Right lobe of liver (tissue), 6 donors: ENCODE results near the gene ATP5F1B. TPM values are rescaled to one million over a fixed set of nuclear protein-coding genes. Genes with fewer than 3 reads are reported as not detected.

Experiments used
- ATAC-seq, 4 donors: fragments of 200-7000 bp; cut with Tn5 transposase; one replicate each; pipeline ENCODE4 v1.9.1; 2020; ENCODE audit warnings: mild to moderate bottlenecking in 4 of 4, moderate library complexity in 4 of 4
- DNase-seq, 3 donors: peaks; one replicate each; pipeline ENCODE4 v3.0.0-alpha.2; 2020
- H3K27ac ChIP-seq, 3 donors: fragments of 200-600 bp; one replicate each; pipeline ENCODE4 v1.8.0; 2022
- H3K27me3 ChIP-seq, 2 donors: fragments of 200-600 bp; one replicate each; pipeline ENCODE4 v1.8.0; 2022
- H3K36me3 ChIP-seq, 4 donors: fragments of 200-600 bp; sonication (generic) in 1 of 4; one replicate each; pipeline versions ENCODE4 v1.5.1 to v1.8.0; 2017 to 2022; ENCODE audit warnings: control low read depth in 1 of 4
- H3K4me1 ChIP-seq, 4 donors: fragments of 200-600 bp; sonication (generic) in 1 of 4; one replicate each; pipeline versions ENCODE4 v1.5.1 to v1.8.0; 2017 to 2022; ENCODE audit warnings: control low read depth in 1 of 4
- H3K4me3 ChIP-seq, 3 donors: fragments of 200-600 bp; one replicate each; pipeline ENCODE4 v1.8.0; 2022
- H3K9me3 ChIP-seq, 4 donors: fragments of 200-600 bp; sonication (generic) in 1 of 4; one replicate each; pipeline versions ENCODE4 v1.5.1 to v1.8.0; 2017 to 2022; ENCODE audit warnings: control low read depth in 1 of 4
- CTCF ChIP-seq, 4 donors: fragments of 200-600 bp in 3 of 4; fragments of 450-650 bp in 1 of 4; IDR thresholded peaks; one replicate each; pipeline versions ENCODE4 v1.5.1 to v1.8.0; 2016 to 2022; ENCODE audit warnings: antibody characterized with exemption in 4 of 4, mild to moderate bottlenecking in 2 of 4
- POLR2A ChIP-seq: fragments of 450-650 bp; IDR thresholded peaks from one replicate; pipeline ENCODE4 v1.6.1; 2017; ENCODE audit warnings: antibody characterized with exemption, mild to moderate bottlenecking
- WGBS: methylation state at CpG from one replicate; pipeline ENCODE4 v1.1.6; 2018; ENCODE audit warnings: low coverage, low lambda C conversion rate; ENCODE audit not compliant: insufficient coverage; ENCODE audit errors: missing lambda C conversion rate; 5-methylcytosine and 5-hydroxymethylcytosine counted together
- intact Hi-C, 2 donors: fragments of 100-400 bp; cut with DNase I; formaldehyde crosslinking; loops; one replicate each; pipeline versions ENCODE4 v1.11.2 to v1.14.1; 2022
- total RNA-seq, 6 experiments: library from RNA; depleted of rRNA in 2 of 6; stranded (reverse); fragments of >200 nt in 2 of 6; fragmentation: NEBNext Ultra II Directional in 3 of 6; extraction: Animal tissue kit (Norgen Biotek cat#: 25700) in 3 of 6; gene quantifications; one replicate each; pipeline versions ENCODE4 v1.1.0 to v1.2.4, GENCODE V29; 2016 to 2023
- donor health status: DM: no; HTN: yes; CAD: no.
- donor health status: DM: no; HTN: no; CAD: no.
- donor health status: DM: no; HTN: no; CAD: no.
- donor health status: DM: no; HTN: yes; CAD: no.
- donor health status: DM: no; HTN: yes; CAD: no.

ATP5F1B gene
- total RNA-seq, 6 experiments from 2014 or later = 346 to 535 (median 362) TPM

- Histone ChIP-seq H3K9me3 (no peaks in the 10 kb centered on the region), H3K27ac (no peak overlapping the region), H3K27me3 (no peaks in the 10 kb centered on the region), H3K36me3 (peaks cover 0 to 15% (median under 1%) of the 10 kb centered on the region in 4 donors), H3K4me3 (no peak overlapping the region), H3K4me1 (peaks cover 0 to 48% (median 14%) of the 10 kb centered on the region in 4 donors)
- ATAC-seq (no peak), DNase-seq (no peak)
- WGBS = 84% methylated on average over 2 of the region's 2 CpGs
- intact Hi-C loops = no loop called here
- TF ChIP-seq POLR2A (no peak), CTCF (IDR thresholded peaks at IDR 0.05) (no peak)
These were observed 33.1 kb upstream of the ATP5F1B start for GRCh38 chr12:56678852-56679251.

DNA sequence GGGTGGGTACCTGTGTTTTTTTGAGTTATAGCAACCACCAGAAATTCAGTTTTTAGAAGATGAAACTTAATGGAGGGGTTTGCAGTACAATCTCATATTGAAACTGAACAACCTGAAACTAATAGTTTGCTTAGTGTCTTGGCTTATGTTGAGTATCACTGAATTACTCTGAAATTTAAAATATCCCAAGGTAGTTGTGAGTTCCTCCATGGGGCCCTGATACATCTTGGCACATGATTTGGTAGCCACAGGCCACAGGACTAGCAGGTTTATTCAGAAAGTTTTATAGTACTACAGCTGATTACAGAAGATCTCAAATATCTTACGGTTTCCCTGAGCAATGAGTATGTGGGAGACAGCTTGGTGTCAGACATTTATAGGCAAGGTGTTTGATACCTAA lies 31.9 kb upstream of the ATP5F1B start:
- 55% methylated on average over 1 of the region's 1 CpG for WGBS
- no peak for DNase-seq
- intact Hi-C loops = no loop called here
- H3K9me3 ChIP-seq = no peaks in the 10 kb centered on the region
- no peak overlapping the region for H3K4me3 ChIP-seq
- H3K27ac ChIP-seq = no peak overlapping the region
- TF ChIP-seq CTCF (IDR thresholded peaks at IDR 0.05) (no peak), POLR2A (no peak)
- ATAC-seq = no peak
- peaks cover 0 to 55% (median 14%) of the 10 kb centered on the region in 4 donors for H3K4me1 ChIP-seq
- no peaks in the 10 kb centered on the region for H3K27me3 ChIP-seq
- peaks cover 0 to 15% (median under 1%) of the 10 kb centered on the region in 4 donors for H3K36me3 ChIP-seq

- intact Hi-C loops = no loop called here
- no peaks in the 10 kb centered on the region for H3K27me3 ChIP-seq
- H3K4me1 ChIP-seq = peaks cover 0 to 55% (median 14%) of the 10 kb centered on the region in 4 donors
- no peak for ATAC-seq
- peak in 1 of 3 donors; percentile 15 for DNase-seq
- H3K4me3 ChIP-seq = no peak overlapping the region
- no peak overlapping the region for H3K27ac ChIP-seq
- TF ChIP-seq CTCF (IDR thresholded peaks at IDR 0.05) (no peak), POLR2A (no peak)
- H3K9me3 ChIP-seq = no peaks in the 10 kb centered on the region
- peaks cover 0 to 21% (median under 1%) of the 10 kb centered on the region in 4 donors for H3K36me3 ChIP-seq
- 72% methylated on average over 6 of the region's 11 CpGs for WGBS
These were observed 31.2 kb upstream of the ATP5F1B start for GRCh38 chr12:56676851-56677580.

DNA sequence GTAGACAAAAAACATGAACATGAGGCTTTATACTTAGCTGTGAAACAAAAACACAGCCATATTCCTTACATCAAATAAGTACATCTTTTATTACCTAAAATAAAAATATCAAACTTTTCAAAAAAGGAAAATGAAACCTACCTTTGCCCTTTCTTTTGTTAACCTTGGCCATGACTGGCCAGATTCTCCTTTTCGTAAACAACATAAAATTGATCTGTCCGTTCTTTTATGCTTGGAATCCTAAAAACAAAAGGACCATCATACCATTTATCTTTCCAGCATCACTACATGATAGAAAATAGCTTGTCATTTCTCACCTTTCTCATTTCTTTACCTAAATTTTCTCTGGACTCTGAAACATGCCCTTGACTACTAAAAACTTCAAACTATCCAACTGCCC lies 25.8 kb upstream of the ATP5F1B start:
- peak overlapping the region in 2 of 3 donors; percentile 22 to 33 for H3K27ac ChIP-seq
- 17% methylated on average over 2 of the region's 2 CpGs for WGBS
- intact Hi-C loops = no loop called here
- ATAC-seq (peak in 3 of 4 donors; percentile 34 to 56 (median 55)), DNase-seq (no peak)
- no peaks in the 10 kb centered on the region for H3K9me3 ChIP-seq
- H3K36me3 ChIP-seq = peaks cover 0 to 61% (median 11%) of the 10 kb centered on the region in 4 donors
- H3K4me3 ChIP-seq = no peak overlapping the region
- H3K4me1 ChIP-seq = peaks cover 0 to 29% (median 9%) of the 10 kb centered on the region in 4 donors
- TF ChIP-seq POLR2A (no peak), CTCF (IDR thresholded peaks at IDR 0.05) (no peak)
- H3K27me3 ChIP-seq = no peaks in the 10 kb centered on the region
